Measurements from ENCODE around the gene GPR160.

GRCh38 chr3:170080605-170081004, 42.8 kb downstream of the GPR160 start:
- TF ChIP-seq, protein P1, sequence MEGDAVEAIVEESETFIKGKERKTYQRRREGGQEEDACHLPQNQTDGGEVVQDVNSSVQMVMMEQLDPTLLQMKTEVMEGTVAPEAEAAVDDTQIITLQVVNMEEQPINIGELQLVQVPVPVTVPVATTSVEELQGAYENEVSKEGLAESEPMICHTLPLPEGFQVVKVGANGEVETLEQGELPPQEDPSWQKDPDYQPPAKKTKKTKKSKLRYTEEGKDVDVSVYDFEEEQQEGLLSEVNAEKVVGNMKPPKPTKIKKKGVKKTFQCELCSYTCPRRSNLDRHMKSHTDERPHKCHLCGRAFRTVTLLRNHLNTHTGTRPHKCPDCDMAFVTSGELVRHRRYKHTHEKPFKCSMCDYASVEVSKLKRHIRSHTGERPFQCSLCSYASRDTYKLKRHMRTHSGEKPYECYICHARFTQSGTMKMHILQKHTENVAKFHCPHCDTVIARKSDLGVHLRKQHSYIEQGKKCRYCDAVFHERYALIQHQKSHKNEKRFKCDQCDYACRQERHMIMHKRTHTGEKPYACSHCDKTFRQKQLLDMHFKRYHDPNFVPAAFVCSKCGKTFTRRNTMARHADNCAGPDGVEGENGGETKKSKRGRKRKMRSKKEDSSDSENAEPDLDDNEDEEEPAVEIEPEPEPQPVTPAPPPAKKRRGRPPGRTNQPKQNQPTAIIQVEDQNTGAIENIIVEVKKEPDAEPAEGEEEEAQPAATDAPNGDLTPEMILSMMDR (conservative IDR thresholded peaks at IDR 0.05 in 1 of 2, IDR thresholded peaks at IDR 0.05 in 1 of 2; ENCODE audit: extremely low read depth in 1 of 2, insufficient read depth in 1 of 2, low read depth in 1 of 2, low read length in 2 of 2): no peak
- TF ChIP-seq EZH2 (IDR thresholded peaks at IDR 0.05; ENCODE audit: borderline replicate concordance, low read length): no peak
